Measurements from ENCODE around the gene ANXA3.

- TF ChIP-seq CTCF (IDR thresholded peaks at IDR 0.05) = no peak
- no peak for TF ChIP-seq POLR2A (IDR thresholded peaks at IDR 0.05)
Measured at GRCh38 chr4:78647272-78647671, 95.7 kb downstream of the ANXA3 start.

Measured in adrenal gland (tissue), 5 donors.